K562 (cell line): Measurements from ENCODE around the gene ATG4D. TPM values are rescaled to one million over a fixed set of nuclear protein-coding genes. Genes with fewer than 3 reads are reported as not detected.

Experiments used
- KDM2B ChIP-seq: fragments of 250-450 bp; sonication (Bioruptor Pico); IDR thresholded peaks from 2 replicates; pipeline ENCODE4 v1.8.0; 2021; ENCODE audit warnings: mild to moderate bottlenecking, moderate library complexity
- MTA3 ChIP-seq: fragments of 450-650 bp; formaldehyde crosslinking; IDR thresholded peaks from 2 replicates; pipeline ENCODE4 v1.6.1; 2017; ENCODE audit warnings: mild to moderate bottlenecking, borderline replicate concordance
- NR1H2 ChIP-seq: sonication (generic); formaldehyde crosslinking; IDR thresholded peaks from 2 replicates; pipeline ENCODE4 v1.4.0; 2020; ENCODE audit warnings: mild to moderate bottlenecking, missing genetic modification reagents
- SIN3A ChIP-seq, 2 experiments: fragments of 150-350 bp in 1 of 2; IDR thresholded peaks; 2 replicates each; pipeline ENCODE4 v1.6.1; 2011 to 2016; ENCODE audit warnings: borderline replicate concordance in 2 of 2, low read depth in 2 of 2, low read length in 2 of 2, mild to moderate bottlenecking in 2 of 2, moderate library complexity in 2 of 2; ENCODE audit not compliant: control insufficient read depth in 1 of 2
- U2AF1 ChIP-seq: fragments of 200-400 bp; formaldehyde crosslinking; optimal IDR thresholded peaks from 2 replicates; pipeline ENCODE3; 2017; ENCODE audit warnings: mild to moderate bottlenecking, low read depth, low read length, moderate library complexity
- YBX1 ChIP-seq: fragments of 450-650 bp; IDR thresholded peaks from 2 replicates; pipeline ENCODE4 v1.7.1; 2016; ENCODE audit warnings: mild to moderate bottlenecking
- ZC3H11A ChIP-seq: IDR thresholded peaks from 2 replicates; pipeline ENCODE4 v1.6.1; 2012; ENCODE audit warnings: low read depth, low read length, improper control_type of control experiment
- ZKSCAN8 ChIP-seq: fragments of 200-800 bp; sonication (Bioruptor generic); IDR thresholded peaks from 2 replicates; pipeline ENCODE4 v1.6.1; 2016; ENCODE audit warnings: missing genetic modification characterization, missing compliant biosample characterization
- polyA plus RNA-seq, 8 experiments: library from polyadenylated mRNA; depleted of rRNA in 4 of 8; stranded (reverse) in 5 of 8; unstranded in 3 of 8; fragments of >200 nt; fragmentation: Nextera tagmentation in 2 of 8; fragmentation: Illumina TruSeq in 1 of 8; extraction: Ambion mirVana in 2 of 8; extraction: Trizol in 1 of 8; gene quantifications; 2 replicates each; pipeline versions ENCODE4 v1.2.1 to v1.2.3, GENCODE V29; 2011 to 2014; ENCODE audit warnings: inconsistent platforms in 1 of 8, missing spikeins in 1 of 8
- total RNA-seq, 7 experiments: library from RNA; depleted of rRNA in 6 of 7; stranded (reverse); fragments of >200 nt in 6 of 7; fragmentation: Illumina TruSeq in 2 of 7; extraction: Trizol in 2 of 7; gene quantifications; 2 replicates each; pipeline versions ENCODE4 v1.2.1 to v1.2.3, GENCODE V29; 2011 to 2021; ENCODE audit warnings: low replicate concordance in 1 of 7
- TF ChIP-seq, protein P1 (sequence below): sonication (generic); formaldehyde crosslinking; IDR thresholded peaks from 2 replicates; pipeline ENCODE4 v1.8.1; 2023; ENCODE audit warnings: mild to moderate bottlenecking, missing genetic modification reagents
- TF ChIP-seq, protein P2 (sequence below): fragments of 450-650 bp; IDR thresholded peaks from 2 replicates; pipeline ENCODE4 v1.6.1; 2016; ENCODE audit warnings: mild to moderate bottlenecking, moderate library complexity
- TF ChIP-seq, protein P3 (sequence below): sonication (generic); formaldehyde crosslinking; IDR thresholded peaks from 2 replicates; pipeline ENCODE4 v1.8.0; 2022; ENCODE audit warnings: missing genetic modification reagents, mild to moderate bottlenecking, borderline replicate concordance

ATG4D gene
- total and polyA plus RNA-seq, 9 of the 15 experiments (the other 6 are each of a cell fraction or from before 2014, with no cell fraction given) = 0.51 to 66.1 (median 22.9) TPM

DNA sequence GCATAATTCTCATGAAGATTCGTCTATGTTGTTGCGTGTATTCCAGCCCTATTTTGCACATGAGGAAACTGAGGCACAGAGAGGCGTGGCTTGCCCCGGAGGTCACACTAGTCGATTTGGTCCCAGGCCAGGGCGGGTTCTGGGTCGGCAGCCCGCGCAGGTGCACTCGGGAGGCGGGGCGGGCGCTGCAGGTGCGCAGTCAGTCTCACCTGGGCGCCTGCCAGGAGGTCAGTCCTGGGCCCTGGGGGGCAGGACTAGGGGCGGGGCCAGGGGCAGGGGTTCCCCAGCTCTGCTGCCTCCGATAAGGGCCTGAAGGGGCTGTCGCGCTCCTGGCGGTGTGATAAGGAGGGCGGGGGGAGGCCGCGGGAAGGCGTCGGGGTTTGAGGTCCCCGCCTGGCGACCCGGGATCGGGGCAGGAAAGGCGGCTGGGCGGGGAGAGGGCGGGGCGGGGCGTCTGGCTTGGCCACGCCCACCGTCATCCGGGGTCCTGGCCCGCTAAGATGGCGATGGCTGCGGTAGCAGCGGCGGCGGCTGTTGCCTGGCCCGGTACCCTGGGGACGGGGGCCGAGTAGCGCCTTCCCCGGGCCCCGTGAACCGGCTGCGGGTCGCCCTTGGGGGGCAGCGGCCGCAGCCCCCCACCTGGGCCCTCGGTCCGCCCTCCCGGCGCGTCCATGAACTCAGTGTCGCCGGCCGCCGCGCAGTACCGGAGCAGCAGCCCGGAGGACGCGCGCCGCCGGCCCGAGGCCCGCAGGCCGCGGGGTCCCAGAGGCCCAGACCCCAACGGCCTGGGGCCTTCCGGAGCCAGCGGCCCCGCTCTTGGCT lies at the start of gene ATG4D (continued):
- TF ChIP-seq, protein P1, sequence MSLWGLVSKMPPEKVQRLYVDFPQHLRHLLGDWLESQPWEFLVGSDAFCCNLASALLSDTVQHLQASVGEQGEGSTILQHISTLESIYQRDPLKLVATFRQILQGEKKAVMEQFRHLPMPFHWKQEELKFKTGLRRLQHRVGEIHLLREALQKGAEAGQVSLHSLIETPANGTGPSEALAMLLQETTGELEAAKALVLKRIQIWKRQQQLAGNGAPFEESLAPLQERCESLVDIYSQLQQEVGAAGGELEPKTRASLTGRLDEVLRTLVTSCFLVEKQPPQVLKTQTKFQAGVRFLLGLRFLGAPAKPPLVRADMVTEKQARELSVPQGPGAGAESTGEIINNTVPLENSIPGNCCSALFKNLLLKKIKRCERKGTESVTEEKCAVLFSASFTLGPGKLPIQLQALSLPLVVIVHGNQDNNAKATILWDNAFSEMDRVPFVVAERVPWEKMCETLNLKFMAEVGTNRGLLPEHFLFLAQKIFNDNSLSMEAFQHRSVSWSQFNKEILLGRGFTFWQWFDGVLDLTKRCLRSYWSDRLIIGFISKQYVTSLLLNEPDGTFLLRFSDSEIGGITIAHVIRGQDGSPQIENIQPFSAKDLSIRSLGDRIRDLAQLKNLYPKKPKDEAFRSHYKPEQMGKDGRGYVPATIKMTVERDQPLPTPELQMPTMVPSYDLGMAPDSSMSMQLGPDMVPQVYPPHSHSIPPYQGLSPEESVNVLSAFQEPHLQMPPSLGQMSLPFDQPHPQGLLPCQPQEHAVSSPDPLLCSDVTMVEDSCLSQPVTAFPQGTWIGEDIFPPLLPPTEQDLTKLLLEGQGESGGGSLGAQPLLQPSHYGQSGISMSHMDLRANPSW (CRISPR knock-in tag) = no peak
- TF ChIP-seq, protein P2, sequence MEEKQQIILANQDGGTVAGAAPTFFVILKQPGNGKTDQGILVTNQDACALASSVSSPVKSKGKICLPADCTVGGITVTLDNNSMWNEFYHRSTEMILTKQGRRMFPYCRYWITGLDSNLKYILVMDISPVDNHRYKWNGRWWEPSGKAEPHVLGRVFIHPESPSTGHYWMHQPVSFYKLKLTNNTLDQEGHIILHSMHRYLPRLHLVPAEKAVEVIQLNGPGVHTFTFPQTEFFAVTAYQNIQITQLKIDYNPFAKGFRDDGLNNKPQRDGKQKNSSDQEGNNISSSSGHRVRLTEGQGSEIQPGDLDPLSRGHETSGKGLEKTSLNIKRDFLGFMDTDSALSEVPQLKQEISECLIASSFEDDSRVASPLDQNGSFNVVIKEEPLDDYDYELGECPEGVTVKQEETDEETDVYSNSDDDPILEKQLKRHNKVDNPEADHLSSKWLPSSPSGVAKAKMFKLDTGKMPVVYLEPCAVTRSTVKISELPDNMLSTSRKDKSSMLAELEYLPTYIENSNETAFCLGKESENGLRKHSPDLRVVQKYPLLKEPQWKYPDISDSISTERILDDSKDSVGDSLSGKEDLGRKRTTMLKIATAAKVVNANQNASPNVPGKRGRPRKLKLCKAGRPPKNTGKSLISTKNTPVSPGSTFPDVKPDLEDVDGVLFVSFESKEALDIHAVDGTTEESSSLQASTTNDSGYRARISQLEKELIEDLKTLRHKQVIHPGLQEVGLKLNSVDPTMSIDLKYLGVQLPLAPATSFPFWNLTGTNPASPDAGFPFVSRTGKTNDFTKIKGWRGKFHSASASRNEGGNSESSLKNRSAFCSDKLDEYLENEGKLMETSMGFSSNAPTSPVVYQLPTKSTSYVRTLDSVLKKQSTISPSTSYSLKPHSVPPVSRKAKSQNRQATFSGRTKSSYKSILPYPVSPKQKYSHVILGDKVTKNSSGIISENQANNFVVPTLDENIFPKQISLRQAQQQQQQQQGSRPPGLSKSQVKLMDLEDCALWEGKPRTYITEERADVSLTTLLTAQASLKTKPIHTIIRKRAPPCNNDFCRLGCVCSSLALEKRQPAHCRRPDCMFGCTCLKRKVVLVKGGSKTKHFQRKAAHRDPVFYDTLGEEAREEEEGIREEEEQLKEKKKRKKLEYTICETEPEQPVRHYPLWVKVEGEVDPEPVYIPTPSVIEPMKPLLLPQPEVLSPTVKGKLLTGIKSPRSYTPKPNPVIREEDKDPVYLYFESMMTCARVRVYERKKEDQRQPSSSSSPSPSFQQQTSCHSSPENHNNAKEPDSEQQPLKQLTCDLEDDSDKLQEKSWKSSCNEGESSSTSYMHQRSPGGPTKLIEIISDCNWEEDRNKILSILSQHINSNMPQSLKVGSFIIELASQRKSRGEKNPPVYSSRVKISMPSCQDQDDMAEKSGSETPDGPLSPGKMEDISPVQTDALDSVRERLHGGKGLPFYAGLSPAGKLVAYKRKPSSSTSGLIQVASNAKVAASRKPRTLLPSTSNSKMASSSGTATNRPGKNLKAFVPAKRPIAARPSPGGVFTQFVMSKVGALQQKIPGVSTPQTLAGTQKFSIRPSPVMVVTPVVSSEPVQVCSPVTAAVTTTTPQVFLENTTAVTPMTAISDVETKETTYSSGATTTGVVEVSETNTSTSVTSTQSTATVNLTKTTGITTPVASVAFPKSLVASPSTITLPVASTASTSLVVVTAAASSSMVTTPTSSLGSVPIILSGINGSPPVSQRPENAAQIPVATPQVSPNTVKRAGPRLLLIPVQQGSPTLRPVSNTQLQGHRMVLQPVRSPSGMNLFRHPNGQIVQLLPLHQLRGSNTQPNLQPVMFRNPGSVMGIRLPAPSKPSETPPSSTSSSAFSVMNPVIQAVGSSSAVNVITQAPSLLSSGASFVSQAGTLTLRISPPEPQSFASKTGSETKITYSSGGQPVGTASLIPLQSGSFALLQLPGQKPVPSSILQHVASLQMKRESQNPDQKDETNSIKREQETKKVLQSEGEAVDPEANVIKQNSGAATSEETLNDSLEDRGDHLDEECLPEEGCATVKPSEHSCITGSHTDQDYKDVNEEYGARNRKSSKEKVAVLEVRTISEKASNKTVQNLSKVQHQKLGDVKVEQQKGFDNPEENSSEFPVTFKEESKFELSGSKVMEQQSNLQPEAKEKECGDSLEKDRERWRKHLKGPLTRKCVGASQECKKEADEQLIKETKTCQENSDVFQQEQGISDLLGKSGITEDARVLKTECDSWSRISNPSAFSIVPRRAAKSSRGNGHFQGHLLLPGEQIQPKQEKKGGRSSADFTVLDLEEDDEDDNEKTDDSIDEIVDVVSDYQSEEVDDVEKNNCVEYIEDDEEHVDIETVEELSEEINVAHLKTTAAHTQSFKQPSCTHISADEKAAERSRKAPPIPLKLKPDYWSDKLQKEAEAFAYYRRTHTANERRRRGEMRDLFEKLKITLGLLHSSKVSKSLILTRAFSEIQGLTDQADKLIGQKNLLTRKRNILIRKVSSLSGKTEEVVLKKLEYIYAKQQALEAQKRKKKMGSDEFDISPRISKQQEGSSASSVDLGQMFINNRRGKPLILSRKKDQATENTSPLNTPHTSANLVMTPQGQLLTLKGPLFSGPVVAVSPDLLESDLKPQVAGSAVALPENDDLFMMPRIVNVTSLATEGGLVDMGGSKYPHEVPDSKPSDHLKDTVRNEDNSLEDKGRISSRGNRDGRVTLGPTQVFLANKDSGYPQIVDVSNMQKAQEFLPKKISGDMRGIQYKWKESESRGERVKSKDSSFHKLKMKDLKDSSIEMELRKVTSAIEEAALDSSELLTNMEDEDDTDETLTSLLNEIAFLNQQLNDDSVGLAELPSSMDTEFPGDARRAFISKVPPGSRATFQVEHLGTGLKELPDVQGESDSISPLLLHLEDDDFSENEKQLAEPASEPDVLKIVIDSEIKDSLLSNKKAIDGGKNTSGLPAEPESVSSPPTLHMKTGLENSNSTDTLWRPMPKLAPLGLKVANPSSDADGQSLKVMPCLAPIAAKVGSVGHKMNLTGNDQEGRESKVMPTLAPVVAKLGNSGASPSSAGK = no peak
- TF ChIP-seq U2AF1 = no peak
- 0 out of 2 replicates have a peak, but pooled peaks have one; percentile 15 for TF ChIP-seq MTA3
- no peak for TF ChIP-seq NR1H2 (CRISPR knock-in tag)
- TF ChIP-seq SIN3A (IDR thresholded peaks at IDR 0.05; ENCODE audit: borderline replicate concordance in 2 of 2, control insufficient read depth in 1 of 2, low read depth in 2 of 2, low read length in 2 of 2) = 0 out of 4 replicates have a peak, but pooled peaks of 1 of the 2 experiments have one; percentile 38
- TF ChIP-seq ZC3H11A = no peak
- no peak for TF ChIP-seq YBX1
- TF ChIP-seq ZKSCAN8 (CRISPR knock-in tag) = no peak
- TF ChIP-seq, protein P3, sequence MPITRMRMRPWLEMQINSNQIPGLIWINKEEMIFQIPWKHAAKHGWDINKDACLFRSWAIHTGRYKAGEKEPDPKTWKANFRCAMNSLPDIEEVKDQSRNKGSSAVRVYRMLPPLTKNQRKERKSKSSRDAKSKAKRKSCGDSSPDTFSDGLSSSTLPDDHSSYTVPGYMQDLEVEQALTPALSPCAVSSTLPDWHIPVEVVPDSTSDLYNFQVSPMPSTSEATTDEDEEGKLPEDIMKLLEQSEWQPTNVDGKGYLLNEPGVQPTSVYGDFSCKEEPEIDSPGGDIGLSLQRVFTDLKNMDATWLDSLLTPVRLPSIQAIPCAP (CRISPR knock-in tag) = no peak
- peak; percentile 29; the same call in 1 of the 2 replicates for TF ChIP-seq KDM2B
